NCI-H146 (cell line): ENCODE data around the gene C2.
"Not testable (repeated sequence)": the region's sequence is repeated elsewhere in the genome, so short reads cannot be mapped to it uniquely, and the experiment has no call there.

Experiments used
- DNase-seq: peaks from one replicate; lab custom pipeline; 2025; lab: John Stamatoyannopoulos, UW

Gene C2

GRCh38 chr6:31927863-31928671 is 550 bp downstream of the C2 start:
- no peak for DNase-seq

GRCh38 chr6:31928672-31928939 is 1.1 kb downstream of the C2 start:
- DNase-seq = no peak

- no peak for DNase-seq
These were observed 3.4 kb downstream of the C2 start for GRCh38 chr6:31930962-31931361.

- DNase-seq = not testable (repeated sequence)
These were observed 4.6 kb downstream of the C2 start for GRCh38 chr6:31932137-31932536.

GRCh38 chr6:31933537-31933936 is 6.0 kb downstream of the C2 start:
- no peak for DNase-seq

GRCh38 chr6:31935021-31935420 is 7.5 kb downstream of the C2 start:
- no peak for DNase-seq

- DNase-seq = no peak
These were observed 8.3 kb downstream of the C2 start for GRCh38 chr6:31935823-31936222.

- DNase-seq = no peak
These were observed 12.7 kb downstream of the C2 start for GRCh38 chr6:31940256-31940664.

- no peak for DNase-seq
These were observed 16.2 kb downstream of the C2 start for GRCh38 chr6:31943742-31944141.

GRCh38 chr6:31945154-31945506 is 17.6 kb downstream of the C2 start:
- no peak for DNase-seq

- no peak for DNase-seq
These were observed 18.2 kb downstream of the C2 start, which contains the start of gene CFB for GRCh38 chr6:31945507-31946369. CFB (plus strand) TSS chr6:31946095; CDS start chr6:31946222, 127 bp downstream.

- no peak for DNase-seq
These were observed 18.9 kb downstream of the C2 start for GRCh38 chr6:31946370-31946885.

- no peak for DNase-seq
These were observed 19.7 kb downstream of the C2 start for GRCh38 chr6:31947070-31947675.

- no peak for DNase-seq
These were observed 20.3 kb downstream of the C2 start for GRCh38 chr6:31947864-31948263.

GRCh38 chr6:31948306-31948705 is 20.8 kb downstream of the C2 start:
- DNase-seq = no peak

- no peak for DNase-seq
These were observed 21.4 kb downstream of the C2 start for GRCh38 chr6:31948753-31949413.

- DNase-seq = no peak
These were observed 22.5 kb downstream of the C2 start for GRCh38 chr6:31949926-31950548.

GRCh38 chr6:31952140-31952805 is 24.8 kb downstream of the C2 start:
- peak; percentile 37 for DNase-seq

- no peak for DNase-seq
These were observed 25.4 kb downstream of the C2 start for GRCh38 chr6:31952890-31953289.

GRCh38 chr6:31954511-31954910 is 27.0 kb downstream of the C2 start:
- no peak for DNase-seq

GRCh38 chr6:31956796-31957195 is 29.3 kb downstream of the C2 start:
- DNase-seq = no peak
